GDM1 (cell line): ENCODE data around the gene ALPG.
"Not testable (repeated sequence)": the region's sequence is repeated elsewhere in the genome, so short reads cannot be mapped to it uniquely, and the experiment has no call there.

Experiments used
- DNase-seq: peaks from one replicate; lab custom pipeline; 2025; lab: John Stamatoyannopoulos, UW

ALPG gene

DNA sequence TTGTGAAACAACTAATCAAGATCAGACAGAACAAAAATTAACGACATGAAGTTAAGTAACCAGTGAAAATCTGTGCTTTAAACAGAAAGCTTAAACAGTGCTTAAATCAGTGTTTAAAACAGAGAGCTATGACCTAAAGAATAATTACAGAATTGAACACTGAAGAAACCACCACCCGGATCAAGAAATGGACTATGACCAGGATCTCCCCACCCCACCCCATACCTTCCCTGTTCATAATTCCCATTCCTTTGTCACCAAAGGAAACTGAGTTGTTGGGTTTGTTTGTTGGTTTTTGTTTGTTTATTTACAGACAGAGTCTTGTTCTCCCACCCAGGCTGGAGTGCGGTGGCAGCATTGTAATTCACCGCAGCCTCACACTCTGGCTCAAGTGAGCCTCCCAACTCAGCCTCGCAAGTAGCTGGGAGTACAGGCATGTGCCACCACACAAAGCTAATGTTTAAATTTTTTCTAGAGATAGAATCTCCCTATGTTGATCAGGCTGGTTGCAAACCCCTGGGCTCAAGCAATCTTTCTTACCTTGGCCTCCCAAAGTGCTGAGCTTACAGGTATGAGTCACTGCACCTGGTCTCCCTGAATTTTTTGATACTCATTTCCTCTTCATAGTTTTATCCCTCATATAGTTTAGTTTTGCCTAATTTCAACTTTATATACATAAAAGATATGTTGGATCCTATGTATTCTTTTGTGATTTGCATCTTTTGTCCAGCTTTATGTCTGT is 8.2 kb upstream of the ALPG start:
- no peak for DNase-seq

DNA sequence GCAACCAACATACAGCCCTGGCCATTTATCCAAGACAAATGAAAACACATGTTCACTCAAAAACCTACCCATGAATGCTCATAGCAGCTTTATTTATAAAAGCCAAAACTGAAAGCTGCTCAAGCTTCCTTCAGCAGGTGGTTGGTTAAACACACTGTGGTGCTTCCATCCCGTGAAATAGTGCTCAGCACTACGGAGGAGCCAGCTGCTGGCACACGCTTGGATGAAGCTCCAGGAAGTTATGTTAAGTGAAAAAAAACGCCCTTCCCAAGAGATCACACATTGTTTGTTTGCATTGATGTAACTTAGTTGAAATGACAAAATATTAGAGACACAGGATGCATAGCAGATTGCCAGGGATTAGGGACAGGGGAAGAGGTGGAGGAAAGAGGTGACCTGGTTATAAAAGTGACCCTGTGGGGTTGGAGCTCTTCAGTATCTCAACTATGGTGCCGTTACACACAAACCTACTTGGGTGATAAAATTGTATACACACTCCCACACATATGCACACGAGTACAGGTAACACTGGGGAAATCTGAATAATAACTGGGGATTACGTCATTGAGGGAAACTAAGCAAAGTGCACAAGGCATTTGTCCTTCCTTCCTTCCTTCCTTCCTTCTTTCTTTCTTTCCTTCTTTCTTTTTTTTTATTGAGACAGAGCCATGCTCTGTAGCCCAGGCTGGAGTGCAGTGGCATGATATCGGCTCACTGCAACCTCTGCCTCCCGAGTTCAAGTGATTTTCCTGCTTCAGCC is 6.2 kb upstream of the ALPG start:
- no peak for DNase-seq

DNA sequence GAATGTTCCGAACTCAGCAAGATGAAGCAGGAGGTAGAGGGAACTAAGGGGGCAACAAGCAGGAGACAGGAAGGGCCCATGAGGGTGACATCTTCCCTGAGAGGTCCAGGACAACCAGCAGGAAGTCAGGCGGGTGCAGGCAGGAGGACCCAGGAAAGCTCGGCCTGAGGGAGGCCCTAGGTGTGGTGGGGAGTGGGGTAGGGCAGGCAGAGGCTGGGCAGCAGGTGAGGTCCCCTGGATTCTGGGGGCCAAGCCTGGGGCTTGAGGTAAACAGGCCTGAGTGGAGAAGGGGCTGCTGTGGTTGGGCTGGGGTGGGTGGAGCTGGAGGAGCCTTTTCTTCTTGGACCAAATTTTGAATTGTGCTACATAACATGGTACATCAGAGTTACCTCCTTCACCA is 4.1 kb upstream of the ALPG start:
- DNase-seq, result no peak

DNA sequence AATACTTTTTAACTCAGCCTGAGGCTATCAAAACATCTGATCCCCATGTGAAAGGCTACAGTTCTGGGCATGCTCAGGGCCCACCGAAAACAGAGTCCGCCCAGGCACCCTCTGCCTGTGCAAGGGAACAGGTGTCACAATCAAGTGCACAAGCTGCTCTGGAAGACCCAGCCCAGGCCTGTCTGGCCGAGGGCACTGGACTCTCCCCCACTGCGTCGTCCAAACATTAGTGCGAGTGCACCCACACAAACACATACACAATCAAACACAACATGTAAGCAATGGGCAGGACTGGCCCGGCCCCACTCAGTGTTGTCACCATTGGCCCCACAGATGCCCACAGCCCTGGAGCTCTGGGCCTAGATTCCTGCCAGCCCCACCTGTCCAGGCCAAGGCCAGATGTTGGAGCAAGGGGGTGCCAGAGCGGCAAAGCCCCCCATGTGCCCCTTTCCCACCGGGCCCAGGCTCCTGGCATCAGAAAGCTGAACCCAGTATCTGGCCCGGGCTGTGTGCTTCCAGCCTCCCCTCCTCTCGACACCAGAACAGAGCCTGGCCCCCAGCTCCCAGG is 617 bp upstream of the ALPG start:
- DNase-seq, result no peak

DNA sequence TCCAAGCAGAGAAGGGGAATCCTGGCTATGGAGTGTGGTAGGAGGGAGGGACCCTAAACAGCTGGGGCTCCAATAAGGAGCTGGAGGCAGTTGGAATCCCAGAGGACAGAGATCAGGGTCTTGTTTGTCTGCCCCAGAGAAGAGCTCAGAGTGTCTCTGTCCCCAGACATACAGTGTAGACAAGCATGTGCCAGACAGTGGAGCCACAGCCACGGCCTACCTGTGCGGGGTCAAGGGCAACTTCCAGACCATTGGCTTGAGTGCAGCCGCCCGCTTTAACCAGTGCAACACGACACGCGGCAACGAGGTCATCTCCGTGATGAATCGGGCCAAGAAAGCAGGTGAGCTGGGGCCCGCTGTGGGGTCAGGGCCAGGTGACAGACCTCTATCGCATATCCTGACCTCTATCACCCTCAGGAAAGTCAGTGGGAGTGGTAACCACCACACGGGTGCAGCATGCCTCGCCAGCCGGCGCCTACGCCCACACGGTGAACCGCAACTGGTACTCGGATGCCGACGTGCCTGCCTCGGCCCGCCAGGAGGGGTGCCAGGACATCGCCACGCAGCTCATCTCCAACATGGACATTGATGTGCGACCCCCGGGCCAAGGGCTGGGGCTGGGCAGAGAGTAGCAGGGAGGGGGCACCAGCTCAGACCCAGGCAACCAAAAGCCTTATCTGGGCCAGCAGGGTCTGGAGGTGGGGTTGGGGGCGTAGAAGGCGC is 945 bp downstream of the ALPG start:
- DNase-seq, result not testable (repeated sequence)

DNA sequence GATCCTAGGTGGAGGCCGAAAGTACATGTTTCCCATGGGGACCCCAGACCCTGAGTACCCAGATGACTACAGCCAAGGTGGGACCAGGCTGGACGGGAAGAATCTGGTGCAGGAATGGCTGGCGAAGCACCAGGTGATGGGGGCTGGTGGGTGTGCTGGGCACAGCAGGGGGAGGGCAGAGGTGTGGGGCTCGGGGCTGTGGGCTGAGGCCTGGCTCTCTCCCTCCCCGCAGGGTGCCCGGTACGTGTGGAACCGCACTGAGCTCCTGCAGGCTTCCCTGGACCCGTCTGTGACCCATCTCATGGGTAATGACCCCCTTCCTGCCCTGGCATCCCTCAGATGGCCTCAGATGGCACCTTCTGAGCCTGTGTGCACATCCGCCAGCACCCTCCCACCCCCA is 1.6 kb downstream of the ALPG start:
- DNase-seq, result not testable (repeated sequence)

DNA sequence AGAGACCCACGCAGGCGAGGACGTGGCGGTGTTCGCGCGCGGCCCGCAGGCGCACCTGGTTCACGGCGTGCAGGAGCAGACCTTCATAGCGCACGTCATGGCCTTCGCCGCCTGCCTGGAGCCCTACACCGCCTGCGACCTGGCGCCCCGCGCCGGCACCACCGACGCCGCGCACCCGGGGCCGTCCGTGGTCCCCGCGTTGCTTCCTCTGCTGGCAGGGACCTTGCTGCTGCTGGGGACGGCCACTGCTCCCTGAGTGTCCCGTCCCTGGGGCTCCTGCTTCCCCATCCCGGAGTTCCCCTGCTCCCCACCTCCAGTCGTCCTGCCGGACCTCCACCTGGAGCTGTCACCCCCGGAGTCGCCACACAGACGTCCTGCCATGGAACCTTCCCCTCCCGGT is 3.0 kb downstream of the ALPG start:
- DNase-seq, result not testable (repeated sequence)

DNA sequence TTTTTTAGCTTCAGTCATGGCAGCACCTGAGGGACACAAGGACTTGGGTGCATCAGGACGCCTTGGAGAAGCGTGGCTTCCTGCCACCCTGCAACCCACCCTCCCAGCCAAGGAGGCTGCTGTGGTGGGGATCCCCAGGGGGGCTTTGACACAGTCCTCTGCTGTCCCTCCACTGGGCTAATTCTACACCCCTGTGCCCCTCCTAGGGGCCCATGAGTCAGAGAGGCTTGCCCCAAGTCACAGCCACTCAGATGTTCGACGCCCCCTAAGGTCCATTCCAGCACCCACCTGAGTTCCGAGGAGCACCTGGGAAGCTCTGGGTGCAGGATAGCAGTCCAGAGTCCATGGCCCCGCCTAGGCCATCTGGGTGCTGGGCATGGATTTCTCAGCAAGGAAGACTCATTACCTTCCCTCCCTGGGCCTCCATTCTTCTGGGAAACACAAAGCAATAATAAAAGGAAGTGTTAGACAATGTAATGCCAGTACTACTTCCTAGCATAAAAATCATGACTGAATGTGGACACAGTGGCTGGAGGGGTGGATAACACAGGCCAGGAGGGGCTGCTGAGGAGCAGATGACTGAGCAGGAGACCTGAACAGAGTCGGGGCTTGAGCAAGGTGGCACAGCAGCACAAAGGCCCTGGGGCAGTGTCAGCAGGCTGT is 3.7 kb downstream of the ALPG start:
- DNase-seq, result no peak

DNA sequence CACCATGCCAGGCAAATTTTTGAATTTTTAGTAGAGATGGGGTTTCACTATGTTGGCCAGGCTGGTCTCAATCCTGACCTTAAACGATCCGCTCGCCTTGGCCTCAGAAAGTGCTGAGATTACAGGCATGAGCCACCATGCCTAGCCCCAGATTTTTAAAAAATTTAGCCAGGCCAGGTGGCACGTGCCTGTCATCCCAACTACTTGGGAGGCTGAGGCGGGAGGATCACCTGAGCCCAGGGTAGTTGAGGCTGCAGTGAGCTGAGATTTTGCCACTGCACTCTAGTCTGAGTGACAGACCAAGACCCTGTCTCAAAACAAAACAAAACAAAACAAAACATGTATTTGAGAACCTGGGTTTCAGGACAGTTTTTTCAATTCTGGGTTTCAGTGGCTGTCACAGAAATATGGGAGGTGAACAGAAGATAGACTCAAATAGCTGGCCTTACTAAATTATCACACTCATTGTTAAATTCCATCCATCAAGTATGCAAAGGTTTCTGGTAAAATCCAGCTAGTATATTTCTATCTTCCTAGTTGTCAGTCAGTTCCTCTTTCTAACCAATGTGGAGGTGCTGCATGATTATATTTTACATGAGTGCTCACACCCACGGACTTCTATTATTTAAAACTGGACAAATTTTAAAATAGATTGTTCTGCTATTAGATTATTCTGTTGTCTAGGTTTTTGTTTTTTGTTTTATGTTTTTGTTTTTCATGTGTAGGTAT is 5.4 kb downstream of the ALPG start:
- DNase-seq, result no peak

DNA sequence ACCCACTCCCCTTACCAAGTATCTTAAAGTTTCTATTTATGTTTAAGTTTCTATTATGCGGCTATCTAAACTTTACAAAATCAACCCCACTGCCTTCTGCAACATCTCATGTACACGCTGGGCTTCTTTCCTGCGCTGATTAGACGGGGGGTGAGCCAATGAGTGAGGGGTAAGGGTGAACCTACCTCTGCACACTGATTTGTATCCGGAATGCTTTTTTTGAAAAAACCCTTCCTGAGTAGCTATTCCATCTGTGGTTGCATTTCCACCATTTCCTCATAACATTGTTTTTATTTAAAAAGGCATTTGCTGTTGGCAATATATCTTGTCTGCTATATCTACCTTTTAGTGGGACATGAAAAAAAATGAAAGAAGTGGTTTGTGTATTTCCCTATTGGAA is 6.3 kb downstream of the ALPG start:
- no peak for DNase-seq

DNA sequence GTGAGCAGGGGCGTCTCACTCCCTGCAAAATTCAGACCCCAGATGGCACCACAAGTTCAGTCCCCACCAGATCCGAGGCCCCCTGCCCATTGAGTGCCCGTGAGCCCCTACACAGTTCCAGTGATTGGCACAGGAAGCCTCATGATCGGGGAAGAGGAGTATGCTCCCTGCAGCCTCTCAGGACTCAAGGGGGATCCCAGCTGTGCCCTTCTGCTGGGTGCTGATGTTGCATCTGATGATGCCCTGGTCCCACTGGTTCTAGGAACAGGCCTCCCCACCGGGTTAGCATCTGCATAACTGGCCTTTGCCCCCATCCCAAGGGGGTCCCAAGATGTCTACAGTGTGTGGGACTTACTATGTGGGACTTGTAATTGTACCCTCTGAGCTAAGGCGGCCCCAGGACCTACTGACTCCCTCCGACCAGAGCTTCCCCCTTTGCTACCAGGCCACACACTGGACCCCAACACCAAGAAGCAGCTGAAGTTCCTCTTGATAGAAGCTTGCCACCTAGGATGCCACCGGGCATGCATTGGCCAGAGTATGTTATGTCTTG is 8.6 kb downstream of the ALPG start:
- no peak for DNase-seq

DNA sequence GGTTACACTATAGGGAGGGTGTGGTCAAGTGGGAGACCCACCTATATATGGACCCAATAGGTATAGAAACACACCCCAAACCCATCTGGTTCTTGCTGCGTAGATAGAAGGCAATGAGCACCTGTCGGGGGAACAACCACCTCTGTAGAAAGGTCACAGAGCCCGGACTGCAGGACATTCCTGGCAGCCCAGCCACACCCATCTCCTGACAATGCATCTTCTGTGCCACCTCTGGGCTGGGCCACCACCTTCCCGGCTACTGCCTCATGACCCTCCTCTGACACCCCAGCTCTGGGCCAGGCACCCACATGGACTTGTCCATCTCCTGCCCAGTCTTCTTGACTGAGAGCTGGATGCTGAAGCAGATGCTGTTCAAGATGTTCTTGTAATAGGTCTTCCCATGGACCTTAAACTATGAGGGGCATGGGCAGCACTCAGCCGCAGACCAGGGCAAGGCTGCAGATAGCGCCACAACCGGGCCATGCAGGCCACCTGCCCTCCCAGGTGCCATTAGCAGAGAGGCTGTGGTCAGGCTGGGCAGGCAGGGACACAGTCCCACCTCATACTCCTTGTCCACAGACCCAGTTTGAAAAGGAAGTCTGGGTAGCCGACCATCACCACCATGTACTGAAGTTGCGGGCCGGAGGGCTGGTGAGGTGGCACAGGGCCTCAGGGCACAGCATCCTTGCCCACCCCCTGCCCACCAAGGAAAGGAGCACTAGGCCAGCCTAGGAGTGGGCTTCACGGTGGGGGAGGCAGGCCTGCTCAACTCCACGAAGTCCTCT is 9.3 kb downstream of the ALPG start:
- DNase-seq, result no peak

DNA sequence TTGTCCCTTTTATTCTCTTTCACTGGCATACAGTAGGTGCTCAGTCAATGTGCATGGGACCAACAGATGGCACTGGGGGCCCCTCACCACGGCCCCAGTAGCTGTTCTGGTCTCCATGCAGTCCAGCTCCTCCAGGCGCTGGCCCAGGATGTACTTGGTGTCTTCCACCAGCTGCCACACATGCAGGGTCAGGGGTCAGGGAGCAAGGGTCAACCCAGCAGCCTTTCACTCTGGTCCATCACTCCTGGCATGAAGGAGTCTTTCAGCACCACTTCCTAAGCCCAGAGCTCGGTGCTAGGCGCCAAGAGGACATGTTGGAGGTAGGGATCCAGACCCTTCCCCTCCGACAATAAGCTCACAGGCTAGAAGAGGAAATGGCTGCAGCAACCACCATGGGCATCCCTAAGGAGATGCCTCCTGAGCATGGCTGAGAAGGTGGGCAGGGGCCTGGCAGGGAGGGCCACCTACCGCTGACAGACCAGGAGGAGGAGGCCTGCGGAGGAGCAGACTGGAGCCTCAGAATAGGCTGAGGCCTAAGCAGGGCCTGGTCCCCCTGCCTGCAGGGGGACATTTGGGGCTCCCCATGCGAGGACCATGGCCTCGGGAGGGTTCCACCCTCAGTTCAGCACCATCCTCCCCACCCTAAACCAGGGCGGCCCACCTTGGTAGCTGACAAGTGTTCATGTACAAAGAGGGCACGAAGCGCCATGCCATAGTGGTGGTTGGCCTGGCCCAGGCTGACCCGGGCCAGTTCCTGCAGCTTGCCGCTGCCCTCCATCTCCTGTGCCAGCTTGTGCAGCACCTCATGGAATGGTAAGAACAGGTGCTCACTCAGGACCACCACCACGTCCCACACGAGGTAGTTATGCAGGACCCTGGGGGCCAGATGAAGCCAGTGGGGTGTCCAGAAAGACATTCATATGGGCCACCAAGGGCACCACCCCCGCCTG is 10.2 kb downstream of the ALPG start:
- no peak for DNase-seq

DNA sequence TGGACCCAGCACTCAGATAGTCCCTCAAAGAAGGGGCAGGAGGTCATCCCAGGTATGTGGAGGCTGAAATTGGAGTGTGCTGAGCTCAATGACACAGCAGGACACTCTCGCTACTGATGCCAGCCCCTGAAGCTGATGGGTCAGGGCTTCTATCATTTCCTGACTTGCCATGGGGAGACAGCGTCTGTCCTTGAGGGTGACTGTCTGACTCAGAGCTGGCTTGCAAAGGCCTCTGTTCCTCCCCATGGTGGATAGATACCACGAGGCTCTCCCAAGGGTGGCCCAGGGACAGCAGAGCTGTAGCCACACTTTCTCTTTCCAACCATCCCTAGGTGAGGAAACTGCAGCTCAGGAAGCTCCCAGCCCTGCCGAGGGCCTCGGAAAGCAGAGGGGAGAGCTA is 10.8 kb downstream of the ALPG start:
- no peak for DNase-seq

DNA sequence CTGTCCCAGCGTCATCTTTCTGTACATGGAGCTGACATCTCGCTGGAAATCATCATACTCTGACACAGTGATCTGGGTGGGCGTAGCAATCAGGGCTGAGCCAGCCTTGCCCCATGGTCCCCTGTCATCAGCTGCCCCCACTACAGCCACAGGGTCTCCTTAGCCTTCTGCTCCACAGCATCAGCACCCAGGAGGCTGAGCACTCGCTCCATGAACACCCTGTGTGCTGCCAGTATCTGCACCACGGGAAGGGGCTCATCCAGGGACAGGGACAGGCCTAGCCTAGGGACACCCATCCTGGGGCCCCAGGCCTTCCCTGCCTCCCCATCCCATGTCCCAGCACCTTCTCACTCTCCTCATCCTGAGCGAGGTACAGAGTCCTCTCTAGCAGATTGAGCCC is 11.4 kb downstream of the ALPG start:
- no peak for DNase-seq

DNA sequence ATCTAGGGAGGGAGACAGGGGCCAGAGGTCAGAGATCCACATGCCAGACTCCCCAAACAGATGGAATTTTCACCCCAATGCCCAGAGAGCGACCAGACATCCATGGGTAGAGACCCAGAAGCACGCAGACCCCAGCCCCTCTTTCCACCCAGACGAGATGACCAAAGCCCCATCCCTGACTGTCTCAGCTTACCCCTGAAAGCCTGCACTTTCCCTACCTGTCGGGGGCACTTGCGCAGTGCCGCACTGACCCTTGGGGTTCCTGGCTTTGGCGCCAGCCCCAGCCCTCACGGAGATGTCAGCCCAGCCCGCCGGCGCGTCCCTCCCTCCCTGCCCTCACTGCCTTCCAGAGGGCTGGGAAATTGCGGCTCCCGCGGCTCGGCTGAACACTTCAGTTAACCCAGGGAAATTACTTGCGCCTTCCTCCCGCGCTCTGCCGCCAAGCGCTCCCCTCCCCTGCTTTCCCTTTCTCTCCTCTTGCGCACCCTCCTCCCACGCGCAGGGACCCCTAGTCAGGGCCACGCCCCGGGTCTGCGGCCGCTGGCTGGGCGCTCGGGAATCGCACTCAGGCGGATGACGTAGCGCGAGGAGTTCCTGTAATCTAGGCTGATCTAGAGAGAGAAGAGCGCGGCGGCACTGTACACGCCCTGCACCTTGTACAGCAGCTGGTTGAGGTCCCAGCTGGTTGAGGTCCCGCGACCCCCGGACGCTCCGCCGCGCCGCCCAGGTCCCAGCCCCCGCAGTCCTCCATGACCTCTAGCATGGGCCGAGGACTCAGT is 12.0 kb downstream of the ALPG start:
- no peak for DNase-seq

DNA sequence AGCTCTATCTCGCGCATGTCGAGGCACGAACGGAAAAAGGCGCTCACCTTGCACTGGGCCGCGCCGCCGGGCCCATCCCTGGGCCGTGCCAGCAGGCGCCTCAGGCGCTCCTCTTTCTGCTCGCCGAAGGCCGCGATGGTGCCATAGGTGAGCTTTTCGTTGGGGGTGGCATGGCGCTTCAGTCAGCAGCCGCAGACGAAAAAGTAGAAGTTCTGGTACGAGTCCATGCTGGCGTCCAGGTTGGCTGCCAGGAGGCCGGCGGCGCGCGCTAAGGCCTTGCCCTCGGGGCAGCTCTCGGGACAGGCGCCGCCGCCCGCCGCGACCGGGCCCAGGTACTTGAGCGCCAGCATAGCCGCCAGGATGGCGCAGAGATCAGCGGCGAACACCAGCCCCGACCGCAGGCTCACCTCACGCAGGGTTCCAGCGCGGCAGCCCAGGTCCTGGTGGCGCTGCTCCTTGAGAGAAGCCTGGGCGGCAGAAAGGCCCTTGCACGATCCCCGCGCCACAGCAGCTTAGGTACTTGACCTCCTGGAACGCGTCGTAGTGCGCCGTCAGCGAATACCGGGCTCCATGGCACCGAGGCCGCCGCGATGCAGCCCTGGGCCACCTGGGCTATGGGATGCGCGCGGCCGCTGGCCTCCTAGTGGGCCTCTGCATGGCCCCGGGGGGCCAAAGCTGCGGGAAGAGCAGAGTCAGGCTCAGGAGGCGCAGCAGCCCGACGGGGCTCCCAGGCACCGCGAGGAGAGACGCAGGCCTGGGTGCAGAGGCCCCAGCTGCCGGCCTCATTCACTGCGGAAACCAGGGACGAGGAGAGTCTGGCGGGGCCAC is 12.8 kb downstream of the ALPG start:
- no peak for DNase-seq

DNA sequence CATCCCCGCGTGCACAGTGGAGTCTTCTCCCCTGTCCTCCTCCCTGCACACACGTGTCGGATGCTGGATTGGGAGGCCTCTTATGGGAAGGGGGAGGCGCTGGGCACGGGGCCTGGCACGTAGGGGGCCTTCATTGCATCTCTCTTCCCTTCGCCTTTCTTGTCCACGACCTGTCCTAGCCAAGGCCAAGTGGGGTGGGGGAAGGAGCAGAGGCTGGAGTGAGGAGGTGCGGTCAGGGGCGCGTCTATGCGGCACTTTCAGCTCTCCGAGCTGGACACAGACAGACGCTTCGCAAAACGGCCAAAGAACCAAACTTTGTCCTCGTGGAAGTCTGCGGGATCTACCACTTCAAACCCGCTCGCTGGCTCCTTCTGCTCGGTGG is 13.4 kb downstream of the ALPG start:
- DNase-seq, result no peak
